Upper lobe of left lung (tissue), 6 donors: ENCODE measurements around the gene RGS19. TPM values are rescaled to one million over a fixed set of nuclear protein-coding genes. Genes with fewer than 3 reads are reported as not detected.

Experiments used
- ATAC-seq, 2 donors: fragments of 200-7000 bp; cut with Tn5 transposase; one replicate each; pipeline ENCODE4 v1.9.1; 2022; ENCODE audit warnings: mild to moderate bottlenecking in 2 of 2, moderate library complexity in 2 of 2; ENCODE audit not compliant: low FRiP score in 2 of 2
- DNase-seq, 2 donors: peaks; one replicate each; pipeline ENCODE4 v3.0.0-alpha.2; 2019 to 2020
- H3K27ac ChIP-seq, 4 donors: fragments of 200-600 bp; sonication (generic); one replicate each; pipeline ENCODE4 v1.5.1; 2016 to 2019
- H3K27me3 ChIP-seq, 4 donors: fragments of 200-600 bp; sonication (generic); one replicate each; pipeline ENCODE4 v1.5.1; 2017 to 2019
- H3K36me3 ChIP-seq, 4 donors: fragments of 200-600 bp; sonication (generic); one replicate each; pipeline ENCODE4 v1.5.1; 2016 to 2019
- H3K4me1 ChIP-seq, 4 donors: fragments of 200-600 bp; sonication (generic); one replicate each; pipeline ENCODE4 v1.5.1; 2018 to 2019
- H3K4me3 ChIP-seq, 4 donors: fragments of 200-600 bp; sonication (generic); one replicate each; pipeline ENCODE4 v1.5.1; 2017 to 2019; ENCODE audit warnings: mild to moderate bottlenecking in 2 of 4, moderate library complexity in 1 of 4
- H3K9me3 ChIP-seq, 4 donors: fragments of 200-600 bp; sonication (generic); one replicate each; pipeline ENCODE4 v1.5.1; 2018 to 2019
- EP300 ChIP-seq, 4 donors: sonication (generic); formaldehyde crosslinking; IDR thresholded peaks; one replicate each; pipeline ENCODE4 v1.5.1; 2017; ENCODE audit warnings: antibody characterized with exemption in 4 of 4, control low read depth in 2 of 4
- POLR2A ChIP-seq, 4 donors: fragments of 450-650 bp; IDR thresholded peaks; one replicate each; pipeline ENCODE4 v1.5.1; 2016 to 2017; ENCODE audit warnings: antibody characterized with exemption in 4 of 4, mild to moderate bottlenecking in 2 of 4
- POLR2AphosphoS5 ChIP-seq, 2 donors: sonication (generic); formaldehyde crosslinking; IDR thresholded peaks; one replicate each; pipeline ENCODE4 v1.5.1; 2017; ENCODE audit warnings: antibody characterized with exemption in 2 of 2
- WGBS, 2 donors: methylation state at CpG; one replicate each; pipeline ENCODE4 v1.1.5; 2017 to 2018; 5-methylcytosine and 5-hydroxymethylcytosine counted together
- total RNA-seq, 6 donors: library from RNA; depleted of rRNA in 4 of 6; stranded (reverse); fragments of >200 nt in 4 of 6; gene quantifications; one replicate each; pipeline versions ENCODE4 v1.1.0 to v1.2.1, GENCODE V29; 2016 to 2021
- TF ChIP-seq, protein P1 (sequence below), 6 experiments: fragments of 450-650 bp in 4 of 6; fragments of 200-600 bp in 2 of 6; sonication (generic) in 2 of 6; IDR thresholded peaks; one replicate each; pipeline ENCODE4 v1.5.1; 2016 to 2019; ENCODE audit warnings: antibody characterized with exemption in 6 of 6
- donor health status: DM: no; HTN: no; CAD: no; lungs with moderate emphysema.
- donor health status: DM: no; HTN: yes; CAD: no; lungs with severe emphysema.

Gene RGS19
- total RNA-seq, 6 donors from 2014 or later = 21.5 to 70.8 (median 55.6) TPM

DNA sequence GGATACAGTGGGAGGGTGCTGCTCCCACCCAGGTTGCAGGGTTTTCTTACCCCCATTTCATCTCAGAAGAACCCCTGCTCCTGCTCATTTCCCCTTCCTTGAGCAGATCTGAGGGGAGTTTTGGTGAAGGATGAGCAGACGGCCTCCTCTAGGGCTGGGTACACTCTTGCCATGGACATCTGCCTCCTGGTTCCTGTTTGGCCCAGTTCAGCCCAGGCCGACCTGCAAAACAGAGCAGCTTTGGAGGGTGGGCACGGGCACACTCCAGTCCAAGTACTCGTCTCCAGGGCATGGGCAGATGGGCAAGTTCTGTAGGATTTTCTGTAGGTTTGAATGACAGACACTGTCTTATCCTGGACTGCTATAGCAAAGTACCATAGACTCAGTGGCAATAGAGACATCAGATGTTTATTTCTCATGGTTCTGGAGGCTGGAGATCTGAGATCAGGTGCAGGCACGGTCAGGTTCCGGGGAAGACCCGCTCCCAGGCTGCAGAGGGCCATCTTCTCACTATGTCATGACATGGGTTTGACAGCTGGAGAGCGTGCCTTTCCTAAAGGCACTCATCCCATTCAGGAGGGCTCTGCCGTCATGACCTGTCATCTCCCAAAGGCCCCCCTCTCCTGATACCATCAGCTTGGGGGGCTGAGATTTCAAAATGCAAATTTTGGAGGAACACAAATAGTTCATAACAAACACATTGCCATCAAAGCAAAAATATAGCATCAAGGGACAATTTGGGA is 21.8 kb upstream of the RGS19 start:
- H3K4me1 ChIP-seq = peaks cover 10 to 14% (median 11%) of the 10 kb centered on the region in 4 donors
- H3K27me3 ChIP-seq = peaks cover 1 to 19% (median 12%) of the 10 kb centered on the region in 4 donors
- TF ChIP-seq, protein P1, sequence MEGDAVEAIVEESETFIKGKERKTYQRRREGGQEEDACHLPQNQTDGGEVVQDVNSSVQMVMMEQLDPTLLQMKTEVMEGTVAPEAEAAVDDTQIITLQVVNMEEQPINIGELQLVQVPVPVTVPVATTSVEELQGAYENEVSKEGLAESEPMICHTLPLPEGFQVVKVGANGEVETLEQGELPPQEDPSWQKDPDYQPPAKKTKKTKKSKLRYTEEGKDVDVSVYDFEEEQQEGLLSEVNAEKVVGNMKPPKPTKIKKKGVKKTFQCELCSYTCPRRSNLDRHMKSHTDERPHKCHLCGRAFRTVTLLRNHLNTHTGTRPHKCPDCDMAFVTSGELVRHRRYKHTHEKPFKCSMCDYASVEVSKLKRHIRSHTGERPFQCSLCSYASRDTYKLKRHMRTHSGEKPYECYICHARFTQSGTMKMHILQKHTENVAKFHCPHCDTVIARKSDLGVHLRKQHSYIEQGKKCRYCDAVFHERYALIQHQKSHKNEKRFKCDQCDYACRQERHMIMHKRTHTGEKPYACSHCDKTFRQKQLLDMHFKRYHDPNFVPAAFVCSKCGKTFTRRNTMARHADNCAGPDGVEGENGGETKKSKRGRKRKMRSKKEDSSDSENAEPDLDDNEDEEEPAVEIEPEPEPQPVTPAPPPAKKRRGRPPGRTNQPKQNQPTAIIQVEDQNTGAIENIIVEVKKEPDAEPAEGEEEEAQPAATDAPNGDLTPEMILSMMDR (IDR thresholded peaks at IDR 0.05) = no peak
- TF ChIP-seq POLR2AphosphoS5 (IDR thresholded peaks at IDR 0.05) (no peak), POLR2A (IDR thresholded peaks at IDR 0.05) (no peak), EP300 (IDR thresholded peaks at IDR 0.05) (no peak)
- no peak overlapping the region for H3K27ac ChIP-seq
- ATAC-seq = no peak
- peaks cover 0 to 8% (median 3%) of the 10 kb centered on the region in 4 donors for H3K36me3 ChIP-seq
- DNase-seq = no peak
- no peak overlapping the region for H3K4me3 ChIP-seq
- no peaks in the 10 kb centered on the region for H3K9me3 ChIP-seq
- 71 to 87% methylated on average over 3 to 9 of the region's 9 CpGs for WGBS, 2 donors

DNA sequence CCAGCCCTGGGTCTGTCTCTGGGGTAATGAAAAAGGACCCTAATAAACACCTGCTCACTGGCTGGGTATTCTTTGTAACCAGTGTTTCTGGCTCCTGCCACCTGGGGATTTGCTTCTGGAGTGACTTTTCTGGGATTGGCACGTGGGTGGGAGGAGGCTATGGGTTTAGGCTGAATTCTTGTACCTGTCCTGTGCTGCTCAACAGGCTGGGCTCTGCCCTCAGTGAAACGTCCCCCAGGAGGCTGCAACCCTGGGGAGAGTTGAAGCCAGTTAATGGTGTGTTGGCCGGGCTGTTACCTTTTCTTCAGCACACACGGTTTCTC is 21.2 kb upstream of the RGS19 start:
- H3K27me3 ChIP-seq = peaks cover 1 to 19% (median 12%) of the 10 kb centered on the region in 4 donors
- H3K4me1 ChIP-seq = peaks cover 10 to 14% (median 11%) of the 10 kb centered on the region in 4 donors
- H3K4me3 ChIP-seq = no peak overlapping the region
- ATAC-seq (no peak), DNase-seq (no peak)
- H3K27ac ChIP-seq = no peak overlapping the region
- 77 to 86% methylated on average over 1 to 4 of the region's 4 CpGs for WGBS, 2 donors
- H3K36me3 ChIP-seq = peaks cover 0 to 8% (median 3%) of the 10 kb centered on the region in 4 donors
- TF ChIP-seq POLR2AphosphoS5 (IDR thresholded peaks at IDR 0.05) (no peak), POLR2A (IDR thresholded peaks at IDR 0.05) (no peak), EP300 (IDR thresholded peaks at IDR 0.05) (no peak)
- TF ChIP-seq, protein P1 (IDR thresholded peaks at IDR 0.05) = no peak
- no peaks in the 10 kb centered on the region for H3K9me3 ChIP-seq

- no peak overlapping the region for H3K27ac ChIP-seq
- H3K27me3 ChIP-seq = peaks cover 1 to 19% (median 12%) of the 10 kb centered on the region in 4 donors
- no peak for ATAC-seq
- TF ChIP-seq POLR2AphosphoS5 (IDR thresholded peaks at IDR 0.05) (no peak), POLR2A (IDR thresholded peaks at IDR 0.05) (no peak), EP300 (IDR thresholded peaks at IDR 0.05) (no peak)
- TF ChIP-seq, protein P1 (IDR thresholded peaks at IDR 0.05) = no peak
- H3K4me1 ChIP-seq = peaks cover 10 to 14% (median 11%) of the 10 kb centered on the region in 4 donors
- H3K4me3 ChIP-seq = no peak overlapping the region
- no peak for DNase-seq
- no peaks in the 10 kb centered on the region for H3K9me3 ChIP-seq
- WGBS, 2 donors = 82 to 92% methylated on average over 12 to 13 of the region's 14 CpGs
- peaks cover 0 to 8% (median 3%) of the 10 kb centered on the region in 4 donors for H3K36me3 ChIP-seq
Observed at GRCh38 chr20:64099880-64100565, 20.7 kb upstream of the RGS19 start.

DNA sequence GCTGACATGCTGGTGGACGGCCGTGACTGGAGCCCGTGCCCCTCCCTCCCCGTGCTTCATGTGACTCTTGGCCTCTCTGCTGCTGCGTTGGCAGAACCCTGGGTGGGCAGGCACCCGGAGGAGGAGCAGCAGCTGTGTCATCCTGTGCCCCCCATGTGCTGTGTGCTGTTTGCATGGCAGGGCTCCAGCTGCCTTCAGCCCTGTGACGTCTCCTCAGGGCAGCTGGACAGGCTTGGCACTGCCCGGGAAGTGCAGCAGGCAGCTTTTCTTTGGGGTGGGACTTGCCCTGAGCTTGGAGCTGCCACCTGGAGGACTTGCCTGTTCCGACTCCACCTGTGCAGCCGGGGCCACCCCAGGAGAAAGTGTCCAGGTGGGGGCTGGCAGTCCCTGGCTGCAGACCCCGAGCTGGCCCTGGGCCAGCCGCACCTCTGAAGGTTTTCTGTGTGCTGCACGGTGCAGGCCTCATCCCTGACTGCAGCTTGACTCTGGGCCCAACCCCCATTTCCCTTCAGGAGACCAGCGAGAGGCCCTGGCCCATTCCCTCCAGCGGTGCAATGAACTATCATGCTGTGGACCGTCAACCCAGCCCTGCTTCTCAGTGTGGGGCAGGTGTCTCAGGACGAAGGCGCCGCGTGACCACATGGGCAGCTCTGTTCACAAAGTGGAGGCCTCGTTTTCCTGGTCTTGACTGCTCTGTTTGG is 19.9 kb upstream of the RGS19 start:
- peaks cover 1 to 19% (median 12%) of the 10 kb centered on the region in 4 donors for H3K27me3 ChIP-seq
- no peak overlapping the region for H3K27ac ChIP-seq
- peaks cover 10 to 14% (median 11%) of the 10 kb centered on the region in 4 donors for H3K4me1 ChIP-seq
- H3K36me3 ChIP-seq = peaks cover 0 to 8% (median 3%) of the 10 kb centered on the region in 4 donors
- no peak overlapping the region for H3K4me3 ChIP-seq
- 84 to 89% methylated on average over 11 to 15 of the region's 21 CpGs for WGBS, 2 donors
- TF ChIP-seq POLR2AphosphoS5 (IDR thresholded peaks at IDR 0.05) (no peak), EP300 (IDR thresholded peaks at IDR 0.05) (no peak), POLR2A (IDR thresholded peaks at IDR 0.05) (no peak)
- TF ChIP-seq, protein P1 (IDR thresholded peaks at IDR 0.05) = no peak
- no peak for DNase-seq
- no peaks in the 10 kb centered on the region for H3K9me3 ChIP-seq
- ATAC-seq = no peak
